GM19468 (cell line): Measurements from ENCODE around the gene ZNF649.

Experiments
- ATAC-seq: cut with Tn5 transposase; IDR thresholded peaks from one replicate; pipeline ENCODE4 v1.9.1; 2021; ENCODE audit warnings: mild to moderate bottlenecking, moderate library complexity, moderate number of reproducible peaks; ENCODE audit not compliant: unreplicated experiment; ENCODE audit errors: extremely low read depth

ZNF649 gene

GRCh38 chr19:51889934-51890333 lies 14.9 kb downstream of the ZNF649 start:
- ATAC-seq: no peak

GRCh38 chr19:51887522-51888498 lies 17.0 kb downstream of the ZNF649 start, which contains the start of gene ZNF577:
ZNF577 (minus strand) TSS chr19:51887951; CDS start chr19:51880382, 7,569 bp downstream.
- ATAC-seq: no peak

GRCh38 chr19:51884713-51885112 lies 20.1 kb downstream of the ZNF649 start:
- no peak for ATAC-seq

- ATAC-seq: no peak
Observed at GRCh38 chr19:51882518-51882917, 22.3 kb downstream of the ZNF649 start.

- ATAC-seq: no peak
Observed at GRCh38 chr19:51873097-51873496, 31.7 kb downstream of the ZNF649 start.

GRCh38 chr19:51861870-51862622 lies 42.8 kb downstream of the ZNF649 start:
- no peak for ATAC-seq
